A549 treated with dexamethasone at 1 μM for 4 hours (cell line): ENCODE results near the gene KIFC1. TPM values are rescaled to one million over a fixed set of nuclear protein-coding genes. Genes with fewer than 3 reads are reported as not detected.

Experiments
- total RNA-seq: library from RNA; stranded (reverse); fragments of 200-300 nt; extraction: Qiagen RNA extraction; gene quantifications from 5 replicates; pipeline ENCODE4 v1.2.3, GENCODE V29; 2022

Gene KIFC1
- total RNA-seq = 35.6 to 45.1 TPM (median 44.0 TPM) in 5 replicates

GRCh38 chr6:33391278-33391921, at the start of gene KIFC1:
KIFC1 (plus strand) TSS chr6:33391823; CDS start chr6:33391986, 163 bp downstream.

GRCh38 chr6:33410711-33411631, 19.3 kb downstream of the KIFC1 start, which contains the start of gene PHF1:
PHF1 (plus strand) TSS chr6:33411014; CDS start chr6:33412264, 1,250 bp downstream.

GRCh38 chr6:33417903-33418689, 26.5 kb downstream of the KIFC1 start, which contains the start of gene CUTA:
CUTA (minus strand) TSS chr6:33418107; CDS start chr6:33418000, 107 bp downstream.

GRCh38 chr6:33419580-33420490, 28.2 kb downstream of the KIFC1 start, which contains the start of gene SYNGAP1:
SYNGAP1 (plus strand) TSS chr6:33420065; CDS start chr6:33420265, 200 bp downstream.

GRCh38 chr6:33454009-33454946, 62.7 kb downstream of the KIFC1 start, which contains the start of gene ZBTB9:
ZBTB9 (plus strand) TSS chr6:33454576; CDS start chr6:33455101, 525 bp downstream.

Other genes starting within 250 kb of the KIFC1 start
- 0.51 to 0.91 TPM (median 0.81 TPM) in 5 replicates for gene COL11A2, start 199.4 kb upstream of the KIFC1 start, total RNA-seq
- gene RXRB, start 191.2 kb upstream of the KIFC1 start, total RNA-seq = 16.1 to 20.8 TPM (median 19.2 TPM) in 5 replicates
- gene SLC39A7, start 191.0 kb upstream of the KIFC1 start, total RNA-seq = 103 to 110 TPM (median 108 TPM) in 5 replicates
- gene HSD17B8, start 187.2 kb upstream of the KIFC1 start, total RNA-seq = 12.2 to 14.2 TPM (median 13.3 TPM) in 5 replicates
- 21.2 to 24.5 TPM (median 23.0 TPM) in 5 replicates for gene RING1, start 183.3 kb upstream of the KIFC1 start, total RNA-seq
- 14.2 to 19.1 TPM (median 17.5 TPM) in 5 replicates for gene VPS52, start 119.9 kb upstream of the KIFC1 start, total RNA-seq
- 2,103 to 2,754 TPM (median 2,159 TPM) in 5 replicates for gene RPS18, start 119.7 kb upstream of the KIFC1 start, total RNA-seq
- 0.44 to 0.85 TPM (median 0.71 TPM) in 5 replicates for gene B3GALT4, start 114.7 kb upstream of the KIFC1 start, total RNA-seq
- 47.9 to 56.2 TPM (median 52.0 TPM) in 5 replicates for gene WDR46, start 102.6 kb upstream of the KIFC1 start, total RNA-seq
- 100 to 141 TPM (median 110 TPM) in 5 replicates for gene PFDN6, start 102.2 kb upstream of the KIFC1 start, total RNA-seq
- gene RGL2, start 92.9 kb upstream of the KIFC1 start, total RNA-seq = 8.6 to 14.7 TPM (median 12.5 TPM) in 5 replicates
- 33.4 to 52.9 TPM (median 47.7 TPM) in 5 replicates for gene TAPBP, start 77.7 kb upstream of the KIFC1 start, total RNA-seq
- gene ZBTB22, start 74.1 kb upstream of the KIFC1 start, total RNA-seq = 2.3 to 3.4 TPM (median 2.9 TPM) in 5 replicates
- gene DAXX, start 68.9 kb upstream of the KIFC1 start, total RNA-seq = 34.5 to 37.5 TPM (median 36.6 TPM) in 5 replicates
- 10.9 to 17.3 TPM (median 15.4 TPM) in 5 replicates for gene PHF1, start 19.2 kb downstream of the KIFC1 start, total RNA-seq
- gene CUTA, start 26.3 kb downstream of the KIFC1 start, total RNA-seq = 167 to 223 TPM (median 192 TPM) in 5 replicates
- gene SYNGAP1, start 28.2 kb downstream of the KIFC1 start, total RNA-seq = 2.4 to 9.2 TPM (median 4.1 TPM) in 5 replicates
- gene ZBTB9, start 62.8 kb downstream of the KIFC1 start, total RNA-seq = 10.7 to 12.4 TPM (median 12.1 TPM) in 5 replicates
- 39.6 to 42.9 TPM (median 41.0 TPM) in 5 replicates for gene BAK1, start 188.5 kb downstream of the KIFC1 start, total RNA-seq
- 28.4 to 59.0 TPM (median 51.0 TPM) in 5 replicates for gene ITPR3, start 229.5 kb downstream of the KIFC1 start, total RNA-seq